GM12878 (cell line): Measurements from ENCODE around the gene IGSF11. TPM values are rescaled to one million over a fixed set of nuclear protein-coding genes. Genes with fewer than 3 reads are reported as not detected.

ENCODE experiments used
- BMI1 ChIP-seq: fragments of 450-650 bp; IDR thresholded peaks from 2 replicates; pipeline ENCODE4 v1.6.1; 2016; ENCODE audit warnings: mild to moderate bottlenecking, moderate library complexity, borderline replicate concordance
- IRF4 ChIP-seq: IDR thresholded peaks from 2 replicates; pipeline ENCODE4 v1.6.1; 2011; ENCODE audit warnings: low read depth, low read length
- JUND ChIP-seq: IDR thresholded peaks from 2 replicates; pipeline ENCODE4 v1.6.1; 2012; ENCODE audit warnings: low read depth, mild to moderate bottlenecking, low read length, improper control_type of control experiment, moderate library complexity
- MTA3 ChIP-seq: IDR thresholded peaks from 2 replicates; pipeline ENCODE4 v1.6.1; 2012; ENCODE audit warnings: low read length, inconsistent platforms, borderline replicate concordance
- NBN ChIP-seq: fragments of 450-650 bp; IDR thresholded peaks from 2 replicates; pipeline ENCODE4 v1.6.1; 2016
- NRF1 ChIP-seq: conservative IDR thresholded peaks from 2 replicates; pipeline ENCODE4 v1.6.1; 2011; ENCODE audit warnings: mild to moderate bottlenecking, low read depth, low read length, improper control_type of control experiment
- RB1 ChIP-seq: fragments of 450-650 bp; formaldehyde crosslinking; IDR thresholded peaks from 2 replicates; pipeline ENCODE4 v1.6.1; 2017; ENCODE audit warnings: mild to moderate bottlenecking, borderline replicate concordance
- RCOR1 ChIP-seq: conservative IDR thresholded peaks from 2 replicates; pipeline ENCODE4 v1.6.1; 2012; ENCODE audit warnings: low read depth, low read length, improper control_type of control experiment
- TCF3 ChIP-seq: IDR thresholded peaks from 2 replicates; pipeline ENCODE4 v1.6.1; 2012; ENCODE audit warnings: low read depth, mild to moderate bottlenecking, low read length, borderline replicate concordance; ENCODE audit not compliant: insufficient read depth
- TCF7 ChIP-seq: IDR thresholded peaks from 2 replicates; pipeline ENCODE4 v1.6.1; 2014; ENCODE audit warnings: antibody characterized with exemption, borderline replicate concordance
- WRNIP1 ChIP-seq: IDR thresholded peaks from 2 replicates; pipeline ENCODE4 v1.6.1; 2011; ENCODE audit warnings: low read depth, low read length, improper control_type of control experiment, borderline replicate concordance
- polyA plus RNA-seq, 11 experiments: library from polyadenylated mRNA; depleted of rRNA in 4 of 11; unstranded in 6 of 11; stranded (reverse) in 5 of 11; fragments of >200 nt; fragmentation: Nextera tagmentation in 4 of 11; fragmentation: Illumina TruSeq in 1 of 11; extraction: Ambion mirVana in 4 of 11; extraction: Trizol in 1 of 11; gene quantifications; 1 replicate in 1 of 11; 2 replicates in 10 of 11; pipeline versions ENCODE4 v1.2.1 to v1.2.3, GENCODE V29; 2011 to 2016; ENCODE audit warnings: inconsistent platforms in 2 of 11, missing spikeins in 2 of 11, low read depth in 1 of 11
- total RNA-seq, 4 experiments: library from RNA; depleted of rRNA in 3 of 4; stranded (reverse); fragments of >200 nt in 3 of 4; fragmentation: Illumina TruSeq in 1 of 4; extraction: Trizol in 1 of 4; gene quantifications; 2 replicates each; pipeline versions ENCODE4 v1.2.1 to v1.2.3, GENCODE V29; 2013 to 2021
- TF ChIP-seq, protein P1 (sequence below): IDR thresholded peaks from 2 replicates; pipeline ENCODE4 v1.6.1; 2011; ENCODE audit warnings: low read depth, mild to moderate bottlenecking, low read length, moderate library complexity, borderline replicate concordance; ENCODE audit errors: extremely low read depth
- TF ChIP-seq, protein P2 (sequence below): IDR thresholded peaks from 2 replicates; pipeline ENCODE4 v1.6.1; 2012; ENCODE audit warnings: improper control_type of control experiment, low read depth, low read length; ENCODE audit not compliant: insufficient replicate concordance
- TF ChIP-seq, protein P3 (sequence below): fragments of 450-650 bp; IDR thresholded peaks from 2 replicates; pipeline ENCODE4 v1.6.1; 2017; ENCODE audit warnings: mild to moderate bottlenecking, moderate library complexity
- TF ChIP-seq, protein P4 (sequence below): IDR thresholded peaks from 2 replicates; pipeline ENCODE4 v1.6.1; 2011; ENCODE audit warnings: low read depth, low read length, improper control_type of control experiment, borderline replicate concordance

The IGSF11 gene
- total and polyA plus RNA-seq, 10 of the 15 experiments (the other 5 are each of a cell fraction or from before 2014, with no cell fraction given) = 0.03 TPM; not detected in 9

GRCh38 chr3:119034256-119035013 is at the start of gene IGSF11 (continued):
- TF ChIP-seq, protein P1, sequence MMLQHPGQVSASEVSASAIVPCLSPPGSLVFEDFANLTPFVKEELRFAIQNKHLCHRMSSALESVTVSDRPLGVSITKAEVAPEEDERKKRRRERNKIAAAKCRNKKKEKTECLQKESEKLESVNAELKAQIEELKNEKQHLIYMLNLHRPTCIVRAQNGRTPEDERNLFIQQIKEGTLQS = no peak
- no peak for TF ChIP-seq WRNIP1
- no peak for TF ChIP-seq NBN
- TF ChIP-seq RCOR1 = no peak
- TF ChIP-seq NRF1 = no peak
- no peak for TF ChIP-seq RB1
- TF ChIP-seq, protein P2, sequence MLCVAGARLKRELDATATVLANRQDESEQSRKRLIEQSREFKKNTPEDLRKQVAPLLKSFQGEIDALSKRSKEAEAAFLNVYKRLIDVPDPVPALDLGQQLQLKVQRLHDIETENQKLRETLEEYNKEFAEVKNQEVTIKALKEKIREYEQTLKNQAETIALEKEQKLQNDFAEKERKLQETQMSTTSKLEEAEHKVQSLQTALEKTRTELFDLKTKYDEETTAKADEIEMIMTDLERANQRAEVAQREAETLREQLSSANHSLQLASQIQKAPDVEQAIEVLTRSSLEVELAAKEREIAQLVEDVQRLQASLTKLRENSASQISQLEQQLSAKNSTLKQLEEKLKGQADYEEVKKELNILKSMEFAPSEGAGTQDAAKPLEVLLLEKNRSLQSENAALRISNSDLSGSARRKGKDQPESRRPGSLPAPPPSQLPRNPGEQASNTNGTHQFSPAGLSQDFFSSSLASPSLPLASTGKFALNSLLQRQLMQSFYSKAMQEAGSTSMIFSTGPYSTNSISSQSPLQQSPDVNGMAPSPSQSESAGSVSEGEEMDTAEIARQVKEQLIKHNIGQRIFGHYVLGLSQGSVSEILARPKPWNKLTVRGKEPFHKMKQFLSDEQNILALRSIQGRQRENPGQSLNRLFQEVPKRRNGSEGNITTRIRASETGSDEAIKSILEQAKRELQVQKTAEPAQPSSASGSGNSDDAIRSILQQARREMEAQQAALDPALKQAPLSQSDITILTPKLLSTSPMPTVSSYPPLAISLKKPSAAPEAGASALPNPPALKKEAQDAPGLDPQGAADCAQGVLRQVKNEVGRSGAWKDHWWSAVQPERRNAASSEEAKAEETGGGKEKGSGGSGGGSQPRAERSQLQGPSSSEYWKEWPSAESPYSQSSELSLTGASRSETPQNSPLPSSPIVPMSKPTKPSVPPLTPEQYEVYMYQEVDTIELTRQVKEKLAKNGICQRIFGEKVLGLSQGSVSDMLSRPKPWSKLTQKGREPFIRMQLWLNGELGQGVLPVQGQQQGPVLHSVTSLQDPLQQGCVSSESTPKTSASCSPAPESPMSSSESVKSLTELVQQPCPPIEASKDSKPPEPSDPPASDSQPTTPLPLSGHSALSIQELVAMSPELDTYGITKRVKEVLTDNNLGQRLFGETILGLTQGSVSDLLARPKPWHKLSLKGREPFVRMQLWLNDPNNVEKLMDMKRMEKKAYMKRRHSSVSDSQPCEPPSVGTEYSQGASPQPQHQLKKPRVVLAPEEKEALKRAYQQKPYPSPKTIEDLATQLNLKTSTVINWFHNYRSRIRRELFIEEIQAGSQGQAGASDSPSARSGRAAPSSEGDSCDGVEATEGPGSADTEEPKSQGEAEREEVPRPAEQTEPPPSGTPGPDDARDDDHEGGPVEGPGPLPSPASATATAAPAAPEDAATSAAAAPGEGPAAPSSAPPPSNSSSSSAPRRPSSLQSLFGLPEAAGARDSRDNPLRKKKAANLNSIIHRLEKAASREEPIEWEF = no peak
- TF ChIP-seq TCF3 = peak; percentile 92; the same call in 1 of the 2 replicates
- TF ChIP-seq, protein P3, sequence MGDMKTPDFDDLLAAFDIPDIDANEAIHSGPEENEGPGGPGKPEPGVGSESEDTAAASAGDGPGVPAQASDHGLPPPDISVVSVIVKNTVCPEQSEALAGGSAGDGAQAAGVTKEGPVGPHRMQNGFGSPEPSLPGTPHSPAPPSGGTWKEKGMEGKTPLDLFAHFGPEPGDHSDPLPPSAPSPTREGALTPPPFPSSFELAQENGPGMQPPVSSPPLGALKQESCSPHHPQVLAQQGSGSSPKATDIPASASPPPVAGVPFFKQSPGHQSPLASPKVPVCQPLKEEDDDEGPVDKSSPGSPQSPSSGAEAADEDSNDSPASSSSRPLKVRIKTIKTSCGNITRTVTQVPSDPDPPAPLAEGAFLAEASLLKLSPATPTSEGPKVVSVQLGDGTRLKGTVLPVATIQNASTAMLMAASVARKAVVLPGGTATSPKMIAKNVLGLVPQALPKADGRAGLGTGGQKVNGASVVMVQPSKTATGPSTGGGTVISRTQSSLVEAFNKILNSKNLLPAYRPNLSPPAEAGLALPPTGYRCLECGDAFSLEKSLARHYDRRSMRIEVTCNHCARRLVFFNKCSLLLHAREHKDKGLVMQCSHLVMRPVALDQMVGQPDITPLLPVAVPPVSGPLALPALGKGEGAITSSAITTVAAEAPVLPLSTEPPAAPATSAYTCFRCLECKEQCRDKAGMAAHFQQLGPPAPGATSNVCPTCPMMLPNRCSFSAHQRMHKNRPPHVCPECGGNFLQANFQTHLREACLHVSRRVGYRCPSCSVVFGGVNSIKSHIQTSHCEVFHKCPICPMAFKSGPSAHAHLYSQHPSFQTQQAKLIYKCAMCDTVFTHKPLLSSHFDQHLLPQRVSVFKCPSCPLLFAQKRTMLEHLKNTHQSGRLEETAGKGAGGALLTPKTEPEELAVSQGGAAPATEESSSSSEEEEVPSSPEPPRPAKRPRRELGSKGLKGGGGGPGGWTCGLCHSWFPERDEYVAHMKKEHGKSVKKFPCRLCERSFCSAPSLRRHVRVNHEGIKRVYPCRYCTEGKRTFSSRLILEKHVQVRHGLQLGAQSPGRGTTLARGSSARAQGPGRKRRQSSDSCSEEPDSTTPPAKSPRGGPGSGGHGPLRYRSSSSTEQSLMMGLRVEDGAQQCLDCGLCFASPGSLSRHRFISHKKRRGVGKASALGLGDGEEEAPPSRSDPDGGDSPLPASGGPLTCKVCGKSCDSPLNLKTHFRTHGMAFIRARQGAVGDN = no peak
- TF ChIP-seq JUND = no peak
- no peak for TF ChIP-seq MTA3
- no peak for TF ChIP-seq BMI1
- TF ChIP-seq, protein P4, sequence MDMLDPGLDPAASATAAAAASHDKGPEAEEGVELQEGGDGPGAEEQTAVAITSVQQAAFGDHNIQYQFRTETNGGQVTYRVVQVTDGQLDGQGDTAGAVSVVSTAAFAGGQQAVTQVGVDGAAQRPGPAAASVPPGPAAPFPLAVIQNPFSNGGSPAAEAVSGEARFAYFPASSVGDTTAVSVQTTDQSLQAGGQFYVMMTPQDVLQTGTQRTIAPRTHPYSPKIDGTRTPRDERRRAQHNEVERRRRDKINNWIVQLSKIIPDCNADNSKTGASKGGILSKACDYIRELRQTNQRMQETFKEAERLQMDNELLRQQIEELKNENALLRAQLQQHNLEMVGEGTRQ = no peak
- TF ChIP-seq IRF4 = no peak
- TF ChIP-seq TCF7 = no peak
